Activated naive CD8-positive, alpha-beta T cell treated with anti-CD3 and anti-CD28 coated beads for 36 hours (primary cell): ENCODE measurements around the gene ISY1. TPM values are rescaled to one million over a fixed set of nuclear protein-coding genes. Genes with fewer than 3 reads are reported as not detected.
A peak's percentile ranks its signal among the peaks of the same experiment; 100 is the strongest.
"Not testable (repeated sequence)": the region's sequence is repeated elsewhere in the genome, so short reads cannot be mapped to it uniquely, and the experiment has no call there.

Source experiments
- DNase-seq: peaks from one replicate; pipeline ENCODE4 v3.0.0; 2021
- H3K27ac Mint-ChIP-seq: one replicate; pipeline ENCODE4 v1.8.0; 2022; ENCODE audit warnings: mild to moderate bottlenecking, moderate library complexity, mixed read lengths
- H3K27me3 Mint-ChIP-seq: one replicate; pipeline ENCODE4 v1.8.0; 2022; ENCODE audit warnings: mild to moderate bottlenecking, mixed read lengths
- H3K36me3 Mint-ChIP-seq: one replicate; pipeline ENCODE4 v1.8.0; 2021; ENCODE audit warnings: mild to moderate bottlenecking, mixed read lengths
- H3K4me1 Mint-ChIP-seq: one replicate; pipeline ENCODE4 v1.8.0; 2021; ENCODE audit warnings: mixed read lengths
- H3K4me3 Mint-ChIP-seq: one replicate; pipeline ENCODE4 v1.8.0; 2022; ENCODE audit warnings: mild to moderate bottlenecking, moderate library complexity, mixed read lengths
- H3K9me3 Mint-ChIP-seq: one replicate; pipeline ENCODE4 v1.8.0; 2022; ENCODE audit warnings: mixed read lengths
- total RNA-seq, 2 experiments: library from RNA; stranded (reverse); gene quantifications; one replicate each; pipeline ENCODE4 v1.2.3, GENCODE V29; 2021

ISY1 gene
- total RNA-seq, 2 experiments from 2014 or later, result 77.7 to 80.1 TPM

GRCh38 chr3:129182390-129183185 is 21.7 kb upstream of the ISY1 start:
- H3K27me3 Mint-ChIP-seq, result peaks cover 3% of the 10 kb centered on the region
- H3K27ac Mint-ChIP-seq, result peak overlapping the region; percentile 100
- peak overlapping the region; percentile 97 for H3K4me3 Mint-ChIP-seq
- peaks cover 47% of the 10 kb centered on the region for H3K4me1 Mint-ChIP-seq
- DNase-seq, result no peak
- H3K9me3 Mint-ChIP-seq, result no peaks in the 10 kb centered on the region
- H3K36me3 Mint-ChIP-seq, result peaks cover 53% of the 10 kb centered on the region

DNA sequence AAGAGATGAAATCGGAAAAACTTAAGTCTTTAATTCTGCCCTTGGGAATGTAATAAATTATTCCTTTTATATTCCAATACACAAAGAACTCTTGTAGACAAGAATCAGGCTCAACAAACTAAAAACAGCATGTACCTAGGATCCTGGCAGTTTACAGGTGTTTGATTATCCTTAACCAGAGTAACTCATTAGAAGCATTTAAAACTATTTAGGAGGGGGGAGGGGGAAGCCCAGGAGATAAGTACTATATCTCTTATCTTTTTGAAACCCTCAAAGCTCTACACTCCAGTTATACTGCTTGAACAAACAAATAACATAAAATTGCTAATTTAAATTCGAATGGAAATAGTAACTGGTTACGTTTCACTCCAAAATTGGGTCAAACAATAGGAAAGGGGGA is 21.0 kb upstream of the ISY1 start:
- peak overlapping the region; percentile 100 for H3K27ac Mint-ChIP-seq
- peaks cover 61% of the 10 kb centered on the region for H3K36me3 Mint-ChIP-seq
- no peaks in the 10 kb centered on the region for H3K9me3 Mint-ChIP-seq
- peaks cover 3% of the 10 kb centered on the region for H3K27me3 Mint-ChIP-seq
- peak overlapping the region; percentile 97 for H3K4me3 Mint-ChIP-seq
- H3K4me1 Mint-ChIP-seq, result peaks cover 49% of the 10 kb centered on the region
- DNase-seq, result no peak

DNA sequence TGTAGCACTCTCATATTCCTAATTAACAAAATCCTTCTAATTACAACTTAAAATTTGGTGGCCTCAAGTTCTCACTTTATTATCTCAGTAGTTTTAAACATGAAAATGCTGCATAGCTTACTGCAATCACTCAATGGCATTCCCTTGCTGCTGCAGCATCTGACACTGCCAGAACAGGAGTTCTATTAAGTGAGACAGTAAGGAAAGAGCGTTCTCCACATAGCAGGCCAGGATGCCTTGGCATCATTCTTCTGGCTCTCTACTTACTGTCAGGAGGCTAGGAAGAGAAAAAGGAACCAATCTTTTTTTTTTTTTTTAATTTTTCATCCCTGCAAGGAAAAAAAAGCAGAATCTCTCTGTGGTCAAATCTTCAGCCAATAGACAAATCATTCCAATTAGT is 19.6 kb upstream of the ISY1 start:
- H3K4me3 Mint-ChIP-seq, result peak overlapping the region; percentile 97

GRCh38 chr3:129176051-129176450 is 15.2 kb upstream of the ISY1 start:
- no peak for DNase-seq
- Mint-ChIP-seq H3K27ac (peak overlapping the region; percentile 46), H3K9me3 (peaks cover 3% of the 10 kb centered on the region), H3K4me3 (peak overlapping the region; percentile 19), H3K36me3 (peaks cover 70% of the 10 kb centered on the region), H3K4me1 (peaks cover 68% of the 10 kb centered on the region), H3K27me3 (no peaks in the 10 kb centered on the region)

More for the DNA sequence above, 19.6 kb upstream of the ISY1 start:
- peaks cover 3% of the 10 kb centered on the region for H3K27me3 Mint-ChIP-seq
- peaks cover 51% of the 10 kb centered on the region for H3K4me1 Mint-ChIP-seq
- H3K27ac Mint-ChIP-seq, result peak overlapping the region; percentile 100
- peaks cover 3% of the 10 kb centered on the region for H3K9me3 Mint-ChIP-seq
- no peak for DNase-seq
- H3K36me3 Mint-ChIP-seq, result peaks cover 75% of the 10 kb centered on the region

- Mint-ChIP-seq H3K27me3 (no peaks in the 10 kb centered on the region), H3K36me3 (peaks cover 67% of the 10 kb centered on the region), H3K4me1 (peaks cover 56% of the 10 kb centered on the region), H3K27ac (peak overlapping the region; percentile 48), H3K4me3 (peak overlapping the region; percentile 10), H3K9me3 (peaks cover 3% of the 10 kb centered on the region)
- no peak for DNase-seq
Observed at GRCh38 chr3:129173725-129174124, 12.9 kb upstream of the ISY1 start.

DNA sequence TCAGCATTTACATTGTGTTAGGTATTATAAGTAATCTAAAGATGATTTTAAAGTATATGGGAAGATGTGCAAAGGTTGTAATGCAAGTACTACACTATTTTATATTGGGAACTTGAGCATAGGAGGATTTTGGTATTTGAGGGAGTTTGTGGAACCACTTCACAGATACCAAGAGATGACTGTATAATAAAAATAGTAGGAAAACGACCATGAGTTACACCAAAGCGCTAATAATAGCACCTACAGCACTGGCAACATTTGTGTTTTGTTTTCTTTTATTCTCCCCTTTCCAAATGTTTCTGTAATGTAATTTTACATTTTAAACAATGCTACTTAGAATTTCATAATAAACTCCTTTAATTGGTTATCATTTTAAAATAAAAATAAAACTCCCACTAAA is 12.3 kb upstream of the ISY1 start:
- Mint-ChIP-seq H3K4me1 (peaks cover 52% of the 10 kb centered on the region), H3K9me3 (peaks cover 3% of the 10 kb centered on the region), H3K27ac (no peak overlapping the region), H3K4me3 (no peak overlapping the region), H3K36me3 (peaks cover 64% of the 10 kb centered on the region), H3K27me3 (no peaks in the 10 kb centered on the region)
- no peak for DNase-seq

DNA sequence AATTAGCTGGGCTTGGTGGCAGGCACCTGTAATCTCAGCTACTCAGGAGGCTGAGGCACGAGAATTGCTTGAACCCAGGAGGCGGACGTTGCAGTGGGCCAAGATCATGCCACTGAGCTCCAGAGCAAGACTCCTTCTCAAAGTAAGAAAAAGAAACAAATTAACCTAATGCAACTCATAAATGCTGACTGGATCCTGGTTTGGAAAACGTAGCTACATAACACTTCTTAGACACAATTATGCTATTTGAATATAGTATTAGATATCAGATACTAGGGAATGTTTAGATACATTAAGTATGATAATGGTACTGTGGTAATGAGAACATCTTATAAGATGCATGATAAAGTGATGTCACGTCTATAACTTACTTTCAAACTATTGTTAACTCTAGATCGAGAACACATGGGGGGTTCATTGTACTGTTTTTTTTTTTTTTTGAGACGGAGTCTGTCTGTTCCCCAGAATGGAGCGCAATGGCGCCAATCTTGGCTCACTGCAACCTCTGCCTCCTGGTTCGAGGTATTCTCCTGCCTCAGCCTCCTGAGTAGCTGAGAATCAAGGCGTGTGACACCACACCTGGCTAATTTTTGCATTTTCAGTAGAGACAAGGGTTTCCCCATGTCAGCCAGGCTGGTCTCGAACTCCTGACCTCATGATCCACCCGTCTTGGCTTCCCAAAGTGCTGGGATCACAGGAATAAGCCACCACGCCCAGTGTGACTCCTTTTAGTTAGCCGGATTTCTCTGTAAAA is 5.9 kb upstream of the ISY1 start:
- H3K4me1 Mint-ChIP-seq, result peaks cover 27% of the 10 kb centered on the region
- no peaks in the 10 kb centered on the region for H3K27me3 Mint-ChIP-seq
- H3K4me3 Mint-ChIP-seq, result no peak overlapping the region
- H3K36me3 Mint-ChIP-seq, result peaks cover 48% of the 10 kb centered on the region
- no peaks in the 10 kb centered on the region for H3K9me3 Mint-ChIP-seq
- H3K27ac Mint-ChIP-seq, result peak overlapping the region; percentile 54
- no peak for DNase-seq

DNA sequence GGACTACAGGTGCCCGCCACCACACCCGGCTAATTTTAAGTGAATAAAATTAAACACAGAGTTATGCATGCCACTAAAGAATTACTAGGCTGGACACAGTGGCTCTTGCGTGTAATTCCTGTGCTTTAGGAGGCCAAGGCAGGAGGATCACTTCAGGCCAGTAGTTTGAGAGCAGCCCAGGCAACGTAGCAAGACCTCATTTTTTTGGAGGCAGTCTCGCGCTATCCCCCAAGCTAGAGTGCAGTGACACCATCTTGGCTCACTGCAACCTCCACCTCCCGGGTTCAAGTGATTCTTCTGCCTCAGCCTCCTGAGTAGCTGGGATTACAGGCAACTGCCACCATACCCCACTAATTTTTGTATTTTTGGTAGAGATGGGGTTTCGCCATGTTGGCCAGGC is 4.7 kb upstream of the ISY1 start:
- H3K27me3 Mint-ChIP-seq, DNase-seq, H3K27ac Mint-ChIP-seq, H3K9me3 Mint-ChIP-seq, H3K4me3 Mint-ChIP-seq: not testable (repeated sequence)
- peaks cover 40% of the 10 kb centered on the region for H3K36me3 Mint-ChIP-seq
- H3K4me1 Mint-ChIP-seq, result peaks cover 21% of the 10 kb centered on the region

DNA sequence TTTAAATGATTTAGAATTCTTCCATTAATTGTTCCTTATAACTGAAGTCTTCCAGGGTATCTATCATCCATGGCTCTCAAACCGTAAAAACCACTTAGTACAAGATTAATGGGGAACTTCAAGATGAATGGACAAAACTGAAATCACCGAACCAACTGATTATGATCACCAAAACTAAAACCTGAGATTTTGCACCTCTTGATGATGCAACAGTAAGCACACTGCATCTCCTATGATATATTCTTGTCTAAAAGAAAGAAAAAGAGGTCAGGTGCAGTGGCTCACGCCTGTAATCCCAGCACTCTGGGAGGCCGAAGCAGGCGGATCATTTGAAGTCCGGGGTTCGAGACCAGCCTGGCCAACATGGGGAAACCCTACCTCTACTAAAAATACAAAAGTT is 3.6 kb upstream of the ISY1 start:
- no peaks in the 10 kb centered on the region for H3K9me3 Mint-ChIP-seq
- no peak for DNase-seq
- peak overlapping the region; percentile 66 for H3K27ac Mint-ChIP-seq
- no peaks in the 10 kb centered on the region for H3K27me3 Mint-ChIP-seq
- peaks cover 20% of the 10 kb centered on the region for H3K4me1 Mint-ChIP-seq
- H3K36me3 Mint-ChIP-seq, result peaks cover 33% of the 10 kb centered on the region
- H3K4me3 Mint-ChIP-seq, result no peak overlapping the region

DNA sequence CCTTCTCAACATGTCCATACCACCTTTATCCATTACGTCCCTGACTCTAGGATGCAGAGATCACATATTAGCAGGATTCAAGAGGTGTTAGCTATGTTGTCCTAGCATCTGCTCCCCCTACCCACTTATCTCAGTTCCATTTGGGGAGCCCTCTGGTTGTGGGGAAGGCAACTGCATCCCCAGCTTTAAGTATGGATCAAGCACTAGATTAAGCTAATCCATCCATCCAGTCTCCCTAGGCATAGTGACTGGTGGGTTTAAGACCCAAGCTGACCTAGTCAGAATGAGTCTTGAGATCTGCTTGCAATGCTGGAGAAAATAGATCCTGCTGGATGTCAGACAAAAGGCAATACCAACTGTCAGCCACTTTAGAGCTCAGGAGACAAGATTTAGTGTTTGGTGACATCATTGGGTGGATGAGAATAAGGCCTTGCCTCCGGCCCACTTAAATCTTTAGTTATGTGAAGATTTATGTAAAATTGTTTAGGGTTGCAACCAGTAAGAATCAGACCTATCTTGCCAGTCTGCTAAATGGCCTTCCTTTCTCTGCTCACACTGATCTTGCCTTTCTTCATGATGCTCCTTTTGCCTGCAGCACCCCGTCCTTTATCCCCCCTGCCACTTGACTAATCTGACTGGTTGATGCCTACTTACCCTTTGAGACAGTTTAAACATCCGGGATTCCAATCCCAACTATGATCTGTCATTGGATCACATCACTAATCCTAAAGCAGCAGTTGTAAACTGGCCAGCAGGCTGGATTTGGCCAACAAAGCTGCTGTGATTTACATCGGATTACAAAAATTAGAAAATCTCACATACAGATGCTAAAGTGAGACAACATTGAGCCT is 2.1 kb upstream of the ISY1 start:
- Mint-ChIP-seq H3K4me3 (peak overlapping the region; percentile 89), H3K36me3 (peaks cover 37% of the 10 kb centered on the region), H3K27ac (peak overlapping the region; percentile 99), H3K27me3 (no peaks in the 10 kb centered on the region), H3K9me3 (no peaks in the 10 kb centered on the region), H3K4me1 (peaks cover 32% of the 10 kb centered on the region)
- DNase-seq, result no peak

GRCh38 chr3:129161860-129162271 is 1.0 kb upstream of the ISY1 start:
- peak overlapping the region; percentile 89 for H3K4me3 Mint-ChIP-seq
- H3K27me3 Mint-ChIP-seq, result no peaks in the 10 kb centered on the region
- H3K9me3 Mint-ChIP-seq, result no peaks in the 10 kb centered on the region
- peaks cover 30% of the 10 kb centered on the region for H3K4me1 Mint-ChIP-seq
- H3K27ac Mint-ChIP-seq, result peak overlapping the region; percentile 99
- peak; percentile 49 for DNase-seq
- peaks cover 27% of the 10 kb centered on the region for H3K36me3 Mint-ChIP-seq

GRCh38 chr3:129144786-129145185 is 16.1 kb downstream of the ISY1 start:
- Mint-ChIP-seq H3K27ac (no peak overlapping the region), H3K4me1 (no peaks in the 10 kb centered on the region), H3K9me3 (no peaks in the 10 kb centered on the region), H3K36me3 (peaks cover 8% of the 10 kb centered on the region), H3K27me3 (no peaks in the 10 kb centered on the region), H3K4me3 (no peak overlapping the region)
- no peak for DNase-seq

DNA sequence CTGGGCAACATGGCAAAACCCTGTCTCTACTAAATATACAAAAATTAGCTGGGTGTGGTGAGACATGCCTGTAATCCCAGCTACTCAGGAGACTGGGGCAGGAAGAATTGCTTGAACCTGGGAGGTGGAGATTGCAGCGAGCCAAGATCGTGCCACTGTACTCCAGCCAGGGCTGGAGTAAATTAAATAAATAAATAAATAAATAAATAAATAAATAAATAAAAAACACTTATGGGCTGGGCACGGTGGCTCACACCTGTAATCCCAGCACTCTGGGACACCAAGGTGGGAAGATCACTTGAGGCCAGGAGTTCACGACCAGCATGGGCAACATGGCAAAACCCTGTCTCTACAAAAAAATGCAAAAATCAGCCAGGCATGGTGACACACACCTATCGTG is 19.9 kb downstream of the ISY1 start:
- not testable (repeated sequence) for H3K4me3 Mint-ChIP-seq, H3K27me3 Mint-ChIP-seq, H3K4me1 Mint-ChIP-seq, H3K9me3 Mint-ChIP-seq, DNase-seq, H3K27ac Mint-ChIP-seq
- peaks cover 10% of the 10 kb centered on the region for H3K36me3 Mint-ChIP-seq

GRCh38 chr3:129139911-129140310 is 21.0 kb downstream of the ISY1 start:
- Mint-ChIP-seq H3K4me3 (no peak overlapping the region), H3K27ac (no peak overlapping the region), H3K27me3 (no peaks in the 10 kb centered on the region), H3K9me3 (no peaks in the 10 kb centered on the region), H3K36me3 (peaks cover 6% of the 10 kb centered on the region), H3K4me1 (no peaks in the 10 kb centered on the region)
- DNase-seq, result no peak

GRCh38 chr3:129136275-129136674 is 24.6 kb downstream of the ISY1 start:
- H3K4me3 Mint-ChIP-seq, H3K9me3 Mint-ChIP-seq, H3K27me3 Mint-ChIP-seq, H3K4me1 Mint-ChIP-seq, H3K36me3 Mint-ChIP-seq, DNase-seq, H3K27ac Mint-ChIP-seq: not testable (repeated sequence)
